ENCODE measurements around the gene PNMT.
A peak's percentile ranks its signal among the peaks of the same experiment; 100 is the strongest.

PNMT gene

GRCh38 chr17:39665642-39666224, 2.5 kb upstream of the PNMT start:
- peak; percentile 13 for TF ChIP-seq CTCF (conservative IDR thresholded peaks at IDR 0.05; ENCODE audit: low read depth, low read length)
- no peak for DNase-seq (ENCODE audit: low read depth)
- H3K4me3 ChIP-seq (ENCODE audit: low read length), result no peak overlapping the region

GRCh38 chr17:39666231-39666600, 2.0 kb upstream of the PNMT start:
- DNase-seq (ENCODE audit: low read depth), result no peak
- TF ChIP-seq CTCF (conservative IDR thresholded peaks at IDR 0.05; ENCODE audit: low read depth, low read length), result no peak
- no peak overlapping the region for H3K4me3 ChIP-seq (ENCODE audit: low read length)

DNA sequence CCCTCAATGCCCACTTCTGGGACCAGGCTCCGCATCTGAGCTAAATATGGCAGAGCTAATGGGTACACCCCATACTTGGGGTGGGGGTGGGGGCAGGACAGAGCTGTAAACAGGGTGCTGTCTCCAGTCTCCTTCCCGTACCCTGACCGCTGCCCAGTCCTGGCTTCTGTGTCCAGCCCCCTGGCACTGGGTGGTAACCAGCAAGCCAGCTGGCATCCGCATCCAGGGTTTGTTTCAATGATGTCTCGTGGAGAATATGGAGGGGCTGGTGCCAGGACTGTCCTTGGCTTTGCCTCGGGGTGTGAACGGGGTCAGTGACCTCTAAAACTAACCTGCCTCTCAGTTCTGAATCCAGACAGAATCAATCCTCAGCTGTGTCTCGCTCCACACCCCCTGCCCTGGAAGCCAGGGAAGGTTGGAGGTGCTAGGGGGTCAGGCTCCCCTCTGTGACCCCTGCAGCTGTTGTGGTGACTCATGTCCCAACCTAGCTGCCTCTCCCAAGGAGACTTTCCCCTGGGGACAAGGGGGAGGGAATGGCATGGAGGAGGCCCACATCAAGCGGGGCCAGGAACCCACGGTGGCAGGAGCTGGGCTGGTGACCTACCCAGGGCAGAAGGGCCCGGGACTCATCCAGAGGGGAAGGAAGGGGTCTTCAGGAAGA, 1.5 kb upstream of the PNMT start:
- no peak for TF ChIP-seq CTCF (conservative IDR thresholded peaks at IDR 0.05; ENCODE audit: low read depth, low read length)
- H3K4me3 ChIP-seq (ENCODE audit: low read length), result no peak overlapping the region
- DNase-seq (ENCODE audit: low read depth), result no peak

GRCh38 chr17:39667262-39667944, 850 bp upstream of the PNMT start:
- DNase-seq (ENCODE audit: low read depth), result no peak
- H3K4me3 ChIP-seq (ENCODE audit: low read length), result no peak overlapping the region
- no peak for TF ChIP-seq CTCF (conservative IDR thresholded peaks at IDR 0.05; ENCODE audit: low read depth, low read length)

GRCh38 chr17:39669897-39670735, 1.9 kb downstream of the PNMT start:
- H3K4me3 ChIP-seq (ENCODE audit: low read length), result no peak overlapping the region
- no peak for DNase-seq (ENCODE audit: low read depth)
- no peak for TF ChIP-seq CTCF (conservative IDR thresholded peaks at IDR 0.05; ENCODE audit: low read depth, low read length)

- no peak overlapping the region for H3K4me3 ChIP-seq (ENCODE audit: low read length)
- TF ChIP-seq CTCF (conservative IDR thresholded peaks at IDR 0.05; ENCODE audit: low read depth, low read length), result no peak
- DNase-seq (ENCODE audit: low read depth), result no peak
Observed at GRCh38 chr17:39670746-39671145, 2.5 kb downstream of the PNMT start.

Data from retinal pigment epithelial cell (primary cell).